VCaP (cell line): ENCODE measurements around the gene CDC14A.

Experiments
- H3K27ac ChIP-seq: fragments of 450-650 bp; 2 replicates; pipeline ENCODE4 v1.5.1; 2017
- CTCF ChIP-seq: fragments of 450-650 bp; conservative IDR thresholded peaks from 2 replicates; pipeline ENCODE4 v1.5.1; 2017; ENCODE audit warnings: mild to moderate bottlenecking, moderate library complexity

Gene CDC14A

DNA sequence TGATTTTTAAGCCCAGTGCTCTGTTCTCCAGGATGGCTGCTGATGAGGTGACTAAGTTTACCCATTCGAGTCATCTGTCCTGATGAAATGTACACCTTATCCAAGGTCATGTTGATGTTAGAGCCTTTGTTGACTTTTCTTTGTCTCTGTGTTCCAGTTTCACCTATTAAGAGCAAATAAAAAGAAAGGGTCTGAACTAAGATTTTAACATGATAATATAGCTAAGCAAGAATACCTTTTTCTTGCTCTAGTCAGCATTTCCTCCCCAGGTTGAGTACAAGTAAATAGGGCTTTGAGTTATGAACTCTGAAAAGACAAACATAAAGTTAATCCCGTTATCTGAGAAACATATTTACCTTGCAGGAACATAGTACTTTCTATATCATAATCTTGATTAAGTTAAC lies 133.6 kb downstream of the CDC14A start:
- no peak for TF ChIP-seq CTCF

GRCh38 chr1:100494393-100495084 lies 142.2 kb downstream of the CDC14A start:
- H3K27ac ChIP-seq: no peak overlapping the region
- no peak for TF ChIP-seq CTCF

More for the DNA sequence above, 133.6 kb downstream of the CDC14A start:
- peak overlapping the region; percentile 73 for H3K27ac ChIP-seq

DNA sequence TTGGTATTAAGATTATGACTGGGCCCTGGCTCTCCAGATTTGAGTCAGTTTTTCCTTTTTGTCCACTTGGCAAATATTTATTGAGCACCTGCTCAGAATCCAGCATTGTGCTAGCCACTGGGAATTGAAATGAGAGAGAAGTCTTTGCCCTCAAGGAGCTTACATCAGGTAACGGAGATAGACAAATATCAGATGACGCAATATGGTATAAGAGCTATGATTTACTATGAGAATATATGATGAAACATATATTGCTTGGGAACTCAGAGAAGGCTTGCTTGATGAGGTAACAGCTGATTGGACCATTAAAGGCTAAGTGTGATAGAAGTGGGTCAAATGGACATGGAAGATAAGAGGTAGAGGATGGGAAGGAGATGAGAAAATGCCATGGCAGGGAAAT lies 144.6 kb downstream of the CDC14A start:
- no peak overlapping the region for H3K27ac ChIP-seq
- no peak for TF ChIP-seq CTCF

DNA sequence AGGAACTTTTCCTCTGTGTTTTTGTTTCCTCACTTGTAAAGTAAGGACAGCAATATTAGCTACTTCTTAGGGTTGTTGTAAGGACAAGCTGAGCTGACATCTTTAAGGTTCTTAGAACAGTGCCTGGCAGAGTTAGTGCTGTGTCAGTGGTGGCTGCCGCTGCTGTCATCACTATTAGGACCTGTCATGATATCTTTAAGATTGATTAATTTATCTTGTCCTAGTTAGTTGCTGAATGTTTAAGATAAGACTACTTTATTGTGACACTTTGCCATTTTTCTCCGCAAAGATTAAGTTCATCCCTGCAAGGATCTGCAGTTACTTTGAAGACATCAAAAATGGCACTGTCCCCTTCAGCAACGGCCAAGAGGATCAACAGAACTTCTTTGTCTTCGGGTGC lies 145.5 kb downstream of the CDC14A start:
- H3K27ac ChIP-seq: no peak overlapping the region

GRCh38 chr1:100499194-100499811 lies 147.0 kb downstream of the CDC14A start:
- TF ChIP-seq CTCF: no peak

More for the DNA sequence above, 145.5 kb downstream of the CDC14A start:
- no peak for TF ChIP-seq CTCF

DNA sequence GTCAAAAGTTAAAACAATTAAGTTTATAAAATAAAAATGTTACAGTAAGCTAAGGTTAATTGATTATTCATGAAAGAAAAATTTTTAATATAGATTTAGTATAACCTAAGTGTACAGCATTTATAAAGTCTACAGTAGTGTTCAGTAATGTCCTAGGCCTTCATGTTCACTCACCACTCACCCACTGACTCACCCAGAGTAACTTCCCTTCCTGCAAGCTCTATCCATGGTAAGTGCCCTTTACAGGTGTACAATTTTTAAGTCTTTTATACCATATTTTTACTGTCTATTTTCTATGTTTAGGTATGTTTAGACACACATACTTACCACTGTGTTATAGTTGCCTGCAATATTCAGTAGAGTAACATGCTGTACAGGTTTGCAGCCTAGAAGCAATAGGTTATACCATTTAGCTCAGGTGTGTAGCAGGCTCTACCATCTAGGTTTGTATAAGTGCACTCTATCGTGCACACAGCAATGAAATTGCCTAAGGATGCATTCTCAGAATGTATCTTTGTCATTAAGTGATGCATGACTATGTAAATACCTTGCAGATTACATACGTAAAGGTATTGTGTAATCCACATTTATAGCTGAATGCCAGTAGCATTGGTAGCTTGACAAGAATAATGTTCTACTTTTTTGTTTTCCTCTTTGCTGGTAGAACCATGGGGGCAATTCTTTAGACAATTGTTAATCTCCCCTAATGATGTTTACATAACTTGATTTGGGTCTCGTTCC lies 149.9 kb downstream of the CDC14A start:
- no peak for TF ChIP-seq CTCF
- H3K27ac ChIP-seq: no peak overlapping the region

More at GRCh38 chr1:100499194-100499811, 147.0 kb downstream of the CDC14A start:
- H3K27ac ChIP-seq: no peak overlapping the region

DNA sequence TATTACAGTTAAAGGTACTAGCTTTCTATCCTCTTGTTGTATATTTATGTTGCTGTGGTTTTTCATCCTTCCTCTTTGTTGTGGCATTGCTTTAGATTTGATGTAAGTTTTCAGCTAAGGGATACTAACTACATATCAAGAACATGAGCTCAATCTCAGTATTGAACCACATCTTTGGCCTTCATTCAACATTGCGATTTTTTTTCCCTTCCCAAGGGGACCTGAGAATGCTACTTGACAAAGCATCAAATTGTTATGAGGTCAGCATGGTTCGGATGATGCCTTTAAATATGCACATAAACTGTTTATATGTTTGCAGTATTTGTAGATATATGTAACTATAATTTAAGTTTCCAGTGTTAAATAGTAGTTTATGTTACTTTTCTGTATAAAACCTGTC lies 153.9 kb downstream of the CDC14A start:
- H3K27ac ChIP-seq: no peak overlapping the region
- TF ChIP-seq CTCF: no peak
